ENCODE results near the gene NETO1.
A peak's percentile ranks its signal among the peaks of the same experiment; 100 is the strongest.

The NETO1 gene

DNA sequence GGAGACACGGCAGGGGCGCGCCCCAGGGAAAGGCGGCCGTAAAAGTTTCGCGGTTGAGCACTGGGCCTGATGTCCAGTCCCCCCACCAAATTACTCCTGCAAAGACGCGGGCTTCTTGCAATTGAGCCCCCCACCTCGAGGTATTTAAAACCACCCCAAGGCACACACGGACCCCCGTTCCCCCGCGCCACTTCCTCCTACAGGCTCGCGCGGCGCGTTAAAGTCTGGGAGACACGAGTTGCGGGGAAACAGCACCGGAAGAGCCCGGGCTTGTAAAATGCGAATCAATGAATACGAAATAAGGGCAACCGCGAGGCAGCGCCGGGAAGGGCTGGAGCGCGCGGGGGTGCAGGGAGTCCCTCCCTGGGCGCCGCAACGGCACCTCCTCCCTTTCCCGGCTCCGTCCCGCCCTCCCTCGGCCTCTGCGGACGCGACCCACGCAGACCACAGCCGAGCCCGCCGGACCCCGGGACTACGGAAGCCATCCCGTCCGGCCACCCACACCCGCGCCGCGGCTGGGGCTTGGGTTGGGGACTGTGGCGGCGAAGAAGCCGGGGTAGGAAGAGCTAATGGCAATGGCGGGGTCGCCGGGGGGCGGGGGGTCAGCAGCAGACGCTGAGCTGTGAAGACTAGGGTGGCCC, 918 bp upstream of the NETO1 start:
- Histone ChIP-seq H3K36me3 (ENCODE audit: control insufficient read depth, low read depth, low read length) (no peaks in the 10 kb centered on the region), H3K27me3 (ENCODE audit: control insufficient read depth, insufficient read depth, low read length) (peaks cover 57% of the 10 kb centered on the region), H3K9ac (ENCODE audit: low read length) (no peak overlapping the region), H3K4me1 (ENCODE audit: control insufficient read depth, low read depth, low read length) (peaks cover 13% of the 10 kb centered on the region), H3K27ac (ENCODE audit: low read length) (no peak overlapping the region), H3K9me3 (ENCODE audit: control insufficient read depth, low read depth, low read length) (no peaks in the 10 kb centered on the region), H3K4me3 (ENCODE audit: low read length) (peak overlapping the region; percentile 77)

DNA sequence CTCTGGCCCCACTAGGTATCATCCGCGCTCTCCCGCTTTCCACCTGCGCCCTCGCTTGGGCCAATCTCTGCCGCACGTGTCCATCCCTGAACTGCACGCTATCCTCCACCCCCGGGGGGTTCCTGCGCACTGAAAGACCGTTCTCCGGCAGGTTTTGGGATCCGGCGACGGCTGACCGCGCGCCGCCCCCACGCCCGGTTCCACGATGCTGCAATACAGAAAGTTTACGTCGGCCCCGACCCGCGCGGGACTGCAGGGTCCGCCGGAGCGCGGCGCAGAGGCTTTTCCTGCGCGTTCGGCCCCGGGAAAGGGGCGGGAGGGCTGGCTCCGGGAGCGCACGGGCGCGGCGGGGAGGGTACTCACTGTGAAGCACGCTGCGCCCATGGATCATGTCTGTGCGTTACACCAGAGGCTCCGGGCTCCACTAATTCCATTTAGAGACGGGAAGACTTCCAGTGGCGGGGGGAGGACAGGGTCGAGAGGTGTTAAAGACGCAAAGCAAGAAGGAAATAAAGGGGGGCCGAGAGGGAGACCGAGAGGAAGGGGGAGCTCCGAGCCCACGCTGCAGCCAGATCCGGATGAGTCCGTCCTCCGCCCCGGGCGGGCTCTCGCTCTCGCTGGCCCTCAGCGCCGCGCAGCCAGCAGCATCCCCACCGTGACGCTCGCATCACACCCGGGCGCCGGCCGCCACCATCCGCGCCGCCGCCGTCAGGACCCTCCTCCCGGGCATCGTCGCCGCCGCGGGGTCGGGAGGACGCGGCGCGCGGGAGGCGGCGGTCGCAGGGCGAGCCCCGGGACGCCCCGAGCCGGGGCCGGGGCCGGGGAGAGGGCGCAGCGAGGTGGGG, 664 bp downstream of the NETO1 start:
- Histone ChIP-seq H3K27me3 (ENCODE audit: control insufficient read depth, insufficient read depth, low read length) (peaks cover 57% of the 10 kb centered on the region), H3K4me3 (ENCODE audit: low read length) (peak overlapping the region; percentile 50), H3K9me3 (ENCODE audit: control insufficient read depth, low read depth, low read length) (no peaks in the 10 kb centered on the region), H3K9ac (ENCODE audit: low read length) (no peak overlapping the region), H3K27ac (ENCODE audit: low read length) (no peak overlapping the region), H3K36me3 (ENCODE audit: control insufficient read depth, low read depth, low read length) (no peaks in the 10 kb centered on the region), H3K4me1 (ENCODE audit: control insufficient read depth, low read depth, low read length) (peaks cover 13% of the 10 kb centered on the region)

DNA sequence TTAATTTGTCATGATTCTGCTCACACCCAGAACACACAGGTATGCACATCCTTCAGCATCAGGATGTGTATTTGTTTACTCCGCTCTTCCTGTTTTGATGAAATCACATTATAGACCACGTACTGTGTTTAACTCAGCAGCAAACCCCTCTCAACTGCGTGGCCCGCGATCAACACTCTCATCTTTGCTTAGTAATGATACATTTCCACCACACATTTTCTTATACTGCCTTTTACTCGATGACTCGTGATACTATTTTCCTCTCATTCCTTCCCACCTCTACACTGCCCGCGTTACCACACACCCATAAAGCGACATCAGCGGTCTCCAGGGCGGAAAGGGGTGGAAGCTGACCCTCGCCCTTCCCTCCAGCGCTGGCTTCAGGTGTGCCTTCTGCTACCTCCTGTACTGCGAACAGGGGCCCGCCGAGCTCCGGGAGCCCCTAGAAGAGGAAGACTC, 1.3 kb downstream of the NETO1 start:
- no peak overlapping the region for H3K9ac ChIP-seq (ENCODE audit: low read length)
- no peaks in the 10 kb centered on the region for H3K36me3 ChIP-seq (ENCODE audit: control insufficient read depth, low read depth, low read length)
- peaks cover 13% of the 10 kb centered on the region for H3K4me1 ChIP-seq (ENCODE audit: control insufficient read depth, low read depth, low read length)
- H3K27ac ChIP-seq (ENCODE audit: low read length), result no peak overlapping the region
- peaks cover 57% of the 10 kb centered on the region for H3K27me3 ChIP-seq (ENCODE audit: control insufficient read depth, insufficient read depth, low read length)
- no peaks in the 10 kb centered on the region for H3K9me3 ChIP-seq (ENCODE audit: control insufficient read depth, low read depth, low read length)
- peak overlapping the region; percentile 50 for H3K4me3 ChIP-seq (ENCODE audit: low read length)

DNA sequence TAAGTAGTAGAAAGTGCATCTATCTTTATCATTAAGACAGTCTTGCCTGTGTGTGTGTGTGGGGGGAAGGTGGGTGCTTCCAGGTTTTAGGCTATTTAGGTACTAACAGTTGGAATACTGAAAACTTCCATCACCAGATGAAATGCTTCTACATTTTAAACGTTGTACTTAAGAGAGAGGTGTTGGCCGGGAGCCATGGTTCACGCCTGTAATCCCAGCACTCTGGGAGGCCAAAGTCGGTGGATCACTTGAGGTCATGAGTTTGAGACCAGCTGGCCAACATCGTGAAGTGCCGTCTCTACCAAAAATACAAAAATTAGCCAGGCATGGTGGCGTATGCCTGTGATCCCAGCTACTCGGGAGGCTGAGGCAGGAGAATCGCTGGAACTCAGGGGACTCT, 4.0 kb downstream of the NETO1 start:
- Histone ChIP-seq H3K27me3 (ENCODE audit: control insufficient read depth, insufficient read depth, low read length) (peaks cover 32% of the 10 kb centered on the region), H3K27ac (ENCODE audit: low read length) (no peak overlapping the region)

DNA sequence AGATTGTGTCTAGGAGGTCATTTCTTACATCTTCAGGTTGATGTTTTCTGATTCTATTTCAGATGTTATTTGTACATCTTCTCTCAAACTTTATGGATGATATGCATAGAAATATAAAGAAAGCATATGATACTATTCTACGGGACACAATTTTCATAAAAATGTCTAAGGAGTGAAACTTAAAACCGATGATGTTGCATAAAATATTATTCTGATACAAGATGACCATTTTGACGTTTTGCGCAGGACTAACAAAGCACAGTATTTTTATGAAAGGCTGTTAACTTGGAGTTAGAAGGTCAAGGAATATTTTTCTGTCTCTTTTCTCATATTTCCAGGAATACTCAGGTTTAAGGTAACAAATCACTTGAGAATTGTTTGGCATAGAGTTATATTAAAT, 8.7 kb downstream of the NETO1 start:
- H3K27ac ChIP-seq (ENCODE audit: low read length), result no peak overlapping the region
- no peak overlapping the region for H3K4me3 ChIP-seq (ENCODE audit: low read length)
- no peaks in the 10 kb centered on the region for H3K4me1 ChIP-seq (ENCODE audit: control insufficient read depth, low read depth, low read length)

More for the DNA sequence above, 4.0 kb downstream of the NETO1 start:
- Histone ChIP-seq H3K4me3 (ENCODE audit: low read length) (no peak overlapping the region), H3K9ac (ENCODE audit: low read length) (no peak overlapping the region), H3K9me3 (ENCODE audit: control insufficient read depth, low read depth, low read length) (no peaks in the 10 kb centered on the region), H3K36me3 (ENCODE audit: control insufficient read depth, low read depth, low read length) (no peaks in the 10 kb centered on the region), H3K4me1 (ENCODE audit: control insufficient read depth, low read depth, low read length) (peaks cover 13% of the 10 kb centered on the region)

GRCh38 chr18:72849671-72850070, 18.1 kb downstream of the NETO1 start:
- Histone ChIP-seq H3K9ac (ENCODE audit: low read length) (no peak overlapping the region), H3K4me3 (ENCODE audit: low read length) (no peak overlapping the region), H3K9me3 (ENCODE audit: control insufficient read depth, low read depth, low read length) (no peaks in the 10 kb centered on the region), H3K27ac (ENCODE audit: low read length) (no peak overlapping the region), H3K4me1 (ENCODE audit: control insufficient read depth, low read depth, low read length) (peaks cover 6% of the 10 kb centered on the region), H3K27me3 (ENCODE audit: control insufficient read depth, insufficient read depth, low read length) (no peaks in the 10 kb centered on the region), H3K36me3 (ENCODE audit: control insufficient read depth, low read depth, low read length) (no peaks in the 10 kb centered on the region)

More for the DNA sequence above, 8.7 kb downstream of the NETO1 start:
- Histone ChIP-seq H3K27me3 (ENCODE audit: control insufficient read depth, insufficient read depth, low read length) (no peaks in the 10 kb centered on the region), H3K9ac (ENCODE audit: low read length) (no peak overlapping the region), H3K9me3 (ENCODE audit: control insufficient read depth, low read depth, low read length) (no peaks in the 10 kb centered on the region), H3K36me3 (ENCODE audit: control insufficient read depth, low read depth, low read length) (no peaks in the 10 kb centered on the region)

DNA sequence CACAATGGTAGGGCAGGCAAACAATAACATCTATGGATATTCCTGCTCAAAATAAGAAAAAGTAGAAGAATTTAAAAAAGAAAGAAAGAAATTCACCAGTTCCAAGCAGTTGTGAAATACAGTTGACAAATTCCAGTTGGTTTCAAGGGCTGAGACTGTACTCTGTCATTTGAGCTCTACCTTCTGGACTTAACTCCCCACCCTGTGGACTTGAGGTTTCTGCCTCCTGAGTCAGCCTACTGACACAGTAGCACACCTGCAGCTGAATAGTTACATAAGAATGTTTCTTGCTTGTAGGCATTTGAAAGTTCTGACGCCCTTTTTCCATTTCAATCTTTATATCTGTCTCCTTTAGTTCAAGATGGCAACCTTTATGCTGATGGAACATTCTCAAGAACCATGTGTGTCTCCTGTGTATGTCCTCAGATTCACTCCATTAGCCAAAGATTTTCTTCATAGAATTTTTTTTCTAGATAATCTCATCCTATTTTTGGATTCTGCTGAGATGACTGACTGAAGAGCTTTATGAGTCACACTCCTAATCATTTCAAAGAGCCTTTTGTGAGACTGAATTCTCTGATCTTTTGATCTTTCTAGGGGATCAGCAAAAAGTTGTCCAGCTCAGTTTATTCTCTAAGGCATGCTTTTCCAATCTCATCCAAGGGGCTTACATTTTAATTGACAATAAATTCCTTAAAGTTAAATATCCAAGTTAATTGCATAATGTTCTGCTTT, 19.1 kb downstream of the NETO1 start:
- H3K27me3 ChIP-seq (ENCODE audit: control insufficient read depth, insufficient read depth, low read length), result no peaks in the 10 kb centered on the region
- H3K9ac ChIP-seq (ENCODE audit: low read length), result no peak overlapping the region
- H3K27ac ChIP-seq (ENCODE audit: low read length), result no peak overlapping the region
- no peaks in the 10 kb centered on the region for H3K36me3 ChIP-seq (ENCODE audit: control insufficient read depth, low read depth, low read length)
- H3K9me3 ChIP-seq (ENCODE audit: control insufficient read depth, low read depth, low read length), result no peaks in the 10 kb centered on the region
- no peak overlapping the region for H3K4me3 ChIP-seq (ENCODE audit: low read length)
- H3K4me1 ChIP-seq (ENCODE audit: control insufficient read depth, low read depth, low read length), result peaks cover 6% of the 10 kb centered on the region

DNA sequence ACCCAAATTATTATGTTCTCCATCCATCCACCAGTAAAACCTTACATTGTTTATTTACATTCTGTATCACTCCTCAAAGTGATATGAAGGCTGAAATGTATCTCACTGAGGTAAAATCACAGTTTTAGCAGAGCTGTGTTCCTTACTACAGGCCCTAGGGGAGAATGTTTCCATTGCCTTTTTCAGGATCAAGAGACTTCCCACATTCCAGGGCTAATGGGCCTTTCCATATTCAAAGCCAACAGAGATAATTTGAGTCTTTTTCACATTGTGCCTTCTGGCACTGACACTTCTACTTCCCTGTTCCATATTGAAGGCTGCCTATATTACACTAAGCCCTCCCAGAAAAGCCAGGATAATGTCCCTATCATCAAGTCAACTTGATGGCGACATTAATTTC, 20.0 kb downstream of the NETO1 start:
- Histone ChIP-seq H3K27ac (ENCODE audit: low read length) (no peak overlapping the region), H3K4me3 (ENCODE audit: low read length) (no peak overlapping the region), H3K4me1 (ENCODE audit: control insufficient read depth, low read depth, low read length) (peaks cover 6% of the 10 kb centered on the region), H3K9ac (ENCODE audit: low read length) (no peak overlapping the region), H3K27me3 (ENCODE audit: control insufficient read depth, insufficient read depth, low read length) (no peaks in the 10 kb centered on the region), H3K9me3 (ENCODE audit: control insufficient read depth, low read depth, low read length) (no peaks in the 10 kb centered on the region), H3K36me3 (ENCODE audit: control insufficient read depth, low read depth, low read length) (no peaks in the 10 kb centered on the region)

DNA sequence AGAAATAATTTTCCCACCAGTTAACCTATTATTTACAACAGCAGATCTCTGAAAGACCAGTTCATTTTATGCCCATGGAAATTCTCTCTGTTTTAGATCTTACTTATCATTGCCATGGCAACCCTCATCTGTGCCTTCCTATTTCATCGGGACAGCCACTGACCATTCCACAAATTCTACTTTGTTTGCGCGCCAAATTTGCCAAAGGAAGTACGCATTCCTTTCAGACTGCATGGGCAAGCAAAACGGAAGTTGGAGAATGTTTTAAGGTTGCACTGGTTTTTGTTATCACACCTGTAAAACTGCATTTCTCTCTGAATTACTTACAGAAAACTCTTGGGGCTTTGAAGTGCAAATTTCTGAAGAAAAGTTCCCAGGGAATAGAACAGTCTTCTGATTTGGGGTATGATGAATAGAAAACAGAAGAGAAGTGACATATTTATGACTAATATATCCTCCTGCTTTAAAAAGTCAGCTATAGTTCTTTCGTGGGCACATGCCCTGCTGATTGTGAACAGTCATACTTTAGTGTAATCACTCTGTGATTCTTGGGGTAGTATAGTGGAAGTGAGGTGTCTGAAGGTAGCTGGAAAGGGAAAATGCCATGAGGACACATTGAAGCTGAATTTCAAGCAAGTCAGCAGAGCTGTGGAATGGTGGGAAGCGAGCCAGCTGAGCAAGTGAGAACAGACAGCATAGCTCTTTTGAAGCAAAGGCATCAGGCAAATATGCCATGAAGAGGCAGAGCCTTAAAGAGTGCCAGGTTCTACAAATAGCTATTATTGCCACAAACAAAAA, 20.9 kb downstream of the NETO1 start:
- Histone ChIP-seq H3K36me3 (ENCODE audit: control insufficient read depth, low read depth, low read length) (no peaks in the 10 kb centered on the region), H3K27me3 (ENCODE audit: control insufficient read depth, insufficient read depth, low read length) (no peaks in the 10 kb centered on the region), H3K4me3 (ENCODE audit: low read length) (no peak overlapping the region), H3K9me3 (ENCODE audit: control insufficient read depth, low read depth, low read length) (no peaks in the 10 kb centered on the region), H3K27ac (ENCODE audit: low read length) (no peak overlapping the region), H3K9ac (ENCODE audit: low read length) (no peak overlapping the region), H3K4me1 (ENCODE audit: control insufficient read depth, low read depth, low read length) (peaks cover 6% of the 10 kb centered on the region)

DNA sequence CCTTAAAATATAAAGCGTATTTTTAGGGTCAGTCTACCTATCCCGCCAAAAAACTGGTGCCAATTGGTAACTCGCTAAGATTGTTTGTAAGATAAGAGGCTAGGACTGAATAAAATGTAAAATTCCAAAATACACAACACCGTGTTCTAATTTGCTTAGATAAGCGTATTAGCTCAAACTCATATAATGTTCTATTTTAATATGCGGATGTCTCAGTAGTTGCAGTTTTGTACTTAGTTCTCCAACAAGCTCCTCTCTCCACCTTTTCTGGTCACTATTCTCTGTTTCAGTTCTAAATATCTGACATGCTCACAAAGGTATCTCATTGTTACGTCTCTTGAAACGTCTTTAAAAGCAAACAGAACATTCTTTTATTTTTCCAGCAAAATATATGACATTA, 24.0 kb downstream of the NETO1 start:
- Histone ChIP-seq H3K4me3 (ENCODE audit: low read length) (no peak overlapping the region), H3K36me3 (ENCODE audit: control insufficient read depth, low read depth, low read length) (no peaks in the 10 kb centered on the region), H3K9me3 (ENCODE audit: control insufficient read depth, low read depth, low read length) (no peaks in the 10 kb centered on the region), H3K9ac (ENCODE audit: low read length) (no peak overlapping the region), H3K4me1 (ENCODE audit: control insufficient read depth, low read depth, low read length) (peaks cover 6% of the 10 kb centered on the region), H3K27ac (ENCODE audit: low read length) (no peak overlapping the region), H3K27me3 (ENCODE audit: control insufficient read depth, insufficient read depth, low read length) (no peaks in the 10 kb centered on the region)

DNA sequence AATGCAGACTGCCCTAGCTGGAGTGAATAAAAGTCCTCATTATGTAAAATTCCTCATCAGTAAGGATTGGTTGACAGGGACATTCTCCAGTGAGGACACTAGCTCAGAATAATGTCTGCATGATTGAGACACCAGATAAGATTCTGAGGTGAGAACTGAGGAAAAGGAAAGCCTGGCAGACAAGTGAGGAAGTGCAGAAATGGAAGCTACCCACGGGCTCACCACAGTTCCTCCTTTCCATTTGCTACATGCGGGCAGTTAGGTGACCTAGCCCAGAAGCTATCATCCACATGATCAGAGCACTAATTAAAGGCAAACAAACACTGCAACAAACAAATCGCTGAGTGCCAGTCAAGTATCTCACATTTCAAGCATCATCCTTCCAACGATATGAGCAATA, 27.7 kb downstream of the NETO1 start:
- Histone ChIP-seq H3K4me1 (ENCODE audit: control insufficient read depth, low read depth, low read length) (no peaks in the 10 kb centered on the region), H3K27me3 (ENCODE audit: control insufficient read depth, insufficient read depth, low read length) (no peaks in the 10 kb centered on the region), H3K9me3 (ENCODE audit: control insufficient read depth, low read depth, low read length) (no peaks in the 10 kb centered on the region), H3K36me3 (ENCODE audit: control insufficient read depth, low read depth, low read length) (no peaks in the 10 kb centered on the region), H3K9ac (ENCODE audit: low read length) (no peak overlapping the region), H3K4me3 (ENCODE audit: low read length) (no peak overlapping the region), H3K27ac (ENCODE audit: low read length) (no peak overlapping the region)

Data from iPS-18a (cell line).